Adrenal gland (tissue), 5 donors: ENCODE measurements around the gene LAMTOR5.

Experiments used
- POLR2A ChIP-seq, 2 donors: fragments of 450-650 bp; IDR thresholded peaks; one replicate each; pipeline ENCODE4 v1.6.1; 2017; ENCODE audit warnings: antibody characterized with exemption in 2 of 2, mild to moderate bottlenecking in 2 of 2, moderate library complexity in 1 of 2
- TF ChIP-seq, protein P1 (sequence below), 6 experiments: fragments of 450-650 bp in 4 of 6; fragments of 200-600 bp in 2 of 6; sonication (generic) in 1 of 6; IDR thresholded peaks; 1 replicate in 5 of 6; 2 replicates in 1 of 6; pipeline versions ENCODE4 v1.5.1 to v1.8.0; 2016 to 2021; ENCODE audit warnings: antibody characterized with exemption in 6 of 6, mild to moderate bottlenecking in 2 of 6, moderate library complexity in 1 of 6
- donor health status: DM: no; HTN: no; CAD: no.

DNA sequence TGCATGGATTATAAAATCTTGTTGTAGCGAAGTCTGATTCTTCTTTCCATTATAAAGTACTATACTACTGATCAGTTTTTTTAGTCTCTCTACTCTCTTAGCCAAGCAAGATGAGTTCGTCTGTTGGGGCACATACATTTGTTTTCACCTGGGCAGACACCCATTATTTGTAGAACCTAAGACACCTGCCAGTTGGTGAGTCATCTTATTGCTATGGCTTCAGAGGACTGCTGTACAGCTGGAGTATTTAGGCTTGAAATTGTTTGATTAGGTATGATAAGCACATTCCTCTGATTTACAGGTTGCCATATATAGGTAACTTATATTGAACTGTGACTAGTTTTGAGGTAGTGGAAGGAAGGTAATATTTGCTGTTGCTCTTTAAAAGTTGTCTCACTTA is 51.1 kb downstream of the LAMTOR5 start:
- TF ChIP-seq, protein P1, sequence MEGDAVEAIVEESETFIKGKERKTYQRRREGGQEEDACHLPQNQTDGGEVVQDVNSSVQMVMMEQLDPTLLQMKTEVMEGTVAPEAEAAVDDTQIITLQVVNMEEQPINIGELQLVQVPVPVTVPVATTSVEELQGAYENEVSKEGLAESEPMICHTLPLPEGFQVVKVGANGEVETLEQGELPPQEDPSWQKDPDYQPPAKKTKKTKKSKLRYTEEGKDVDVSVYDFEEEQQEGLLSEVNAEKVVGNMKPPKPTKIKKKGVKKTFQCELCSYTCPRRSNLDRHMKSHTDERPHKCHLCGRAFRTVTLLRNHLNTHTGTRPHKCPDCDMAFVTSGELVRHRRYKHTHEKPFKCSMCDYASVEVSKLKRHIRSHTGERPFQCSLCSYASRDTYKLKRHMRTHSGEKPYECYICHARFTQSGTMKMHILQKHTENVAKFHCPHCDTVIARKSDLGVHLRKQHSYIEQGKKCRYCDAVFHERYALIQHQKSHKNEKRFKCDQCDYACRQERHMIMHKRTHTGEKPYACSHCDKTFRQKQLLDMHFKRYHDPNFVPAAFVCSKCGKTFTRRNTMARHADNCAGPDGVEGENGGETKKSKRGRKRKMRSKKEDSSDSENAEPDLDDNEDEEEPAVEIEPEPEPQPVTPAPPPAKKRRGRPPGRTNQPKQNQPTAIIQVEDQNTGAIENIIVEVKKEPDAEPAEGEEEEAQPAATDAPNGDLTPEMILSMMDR (IDR thresholded peaks at IDR 0.05) = no peak
- no peak for TF ChIP-seq POLR2A (IDR thresholded peaks at IDR 0.05)
